Measurements from ENCODE around the gene PPP6R3. TPM values are rescaled to one million over a fixed set of nuclear protein-coding genes. Genes with fewer than 3 reads are reported as not detected.

The PPP6R3 gene
- total RNA-seq, 1 experiment from 2014 or later, result 153 TPM

DNA sequence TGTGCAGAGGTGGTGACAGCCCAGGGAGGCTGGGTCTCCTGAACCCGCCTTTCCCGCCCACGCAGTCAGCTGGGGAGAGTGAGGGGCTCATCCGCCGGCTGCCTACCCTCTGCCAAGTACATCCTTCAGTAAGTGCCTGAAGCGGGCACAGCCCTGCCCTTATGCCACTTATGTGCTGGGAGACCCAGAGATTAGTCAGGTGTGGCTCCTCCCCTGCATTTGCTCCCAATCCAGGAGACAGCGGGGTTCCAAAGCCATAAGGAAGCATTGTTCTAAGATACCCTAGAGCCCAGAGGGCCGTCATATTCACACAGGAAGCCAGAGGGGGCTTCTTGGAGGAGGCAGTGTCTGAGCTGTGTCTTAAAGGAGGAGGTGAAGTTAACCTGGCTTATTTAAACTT is 5.8 kb upstream of the PPP6R3 start:
- H3K4me1 ChIP-seq (ENCODE audit: insufficient read depth, low read length, poor library complexity, severe bottlenecking), result no peaks in the 10 kb centered on the region
- no peaks in the 10 kb centered on the region for H3K27me3 ChIP-seq (replicated peaks; ENCODE audit: insufficient read depth, low read depth, low read length, poor library complexity)
- H3K27ac ChIP-seq (ENCODE audit: low read depth, low read length, poor library complexity, severe bottlenecking), result no peak overlapping the region
- no peak for TF ChIP-seq EZH2 (IDR thresholded peaks at IDR 0.05; ENCODE audit: borderline replicate concordance, low read depth, low read length, poor library complexity, severe bottlenecking)
- TF ChIP-seq, protein P1, sequence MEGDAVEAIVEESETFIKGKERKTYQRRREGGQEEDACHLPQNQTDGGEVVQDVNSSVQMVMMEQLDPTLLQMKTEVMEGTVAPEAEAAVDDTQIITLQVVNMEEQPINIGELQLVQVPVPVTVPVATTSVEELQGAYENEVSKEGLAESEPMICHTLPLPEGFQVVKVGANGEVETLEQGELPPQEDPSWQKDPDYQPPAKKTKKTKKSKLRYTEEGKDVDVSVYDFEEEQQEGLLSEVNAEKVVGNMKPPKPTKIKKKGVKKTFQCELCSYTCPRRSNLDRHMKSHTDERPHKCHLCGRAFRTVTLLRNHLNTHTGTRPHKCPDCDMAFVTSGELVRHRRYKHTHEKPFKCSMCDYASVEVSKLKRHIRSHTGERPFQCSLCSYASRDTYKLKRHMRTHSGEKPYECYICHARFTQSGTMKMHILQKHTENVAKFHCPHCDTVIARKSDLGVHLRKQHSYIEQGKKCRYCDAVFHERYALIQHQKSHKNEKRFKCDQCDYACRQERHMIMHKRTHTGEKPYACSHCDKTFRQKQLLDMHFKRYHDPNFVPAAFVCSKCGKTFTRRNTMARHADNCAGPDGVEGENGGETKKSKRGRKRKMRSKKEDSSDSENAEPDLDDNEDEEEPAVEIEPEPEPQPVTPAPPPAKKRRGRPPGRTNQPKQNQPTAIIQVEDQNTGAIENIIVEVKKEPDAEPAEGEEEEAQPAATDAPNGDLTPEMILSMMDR (conservative IDR thresholded peaks at IDR 0.05; ENCODE audit: low read depth, low read length), result no peak
- CTCF ChIA-PET, result interaction anchor here (0.5 kb wide), 1 partner anchor 155 kb away, joined by 6 read pairs; no protein-coding TSS in a partner anchor
- no peaks in the 10 kb centered on the region for H3K36me3 ChIP-seq (ENCODE audit: insufficient read depth, low read length, poor library complexity, severe bottlenecking)
- BruUV-seq (replicated peaks), result no TSS peak
- intact Hi-C loops (cut with micrococcal nuclease; ENCODE audit: unreplicated experiment), result no loop called here
- no peak for DNase-seq (ENCODE audit: low spot score)
- POLR2A ChIA-PET (ENCODE audit: low non-redundant PET), result no interaction called here
- no peaks in the 10 kb centered on the region for H3K9me3 ChIP-seq (ENCODE audit: low read depth, low read length, poor library complexity, severe bottlenecking)
- no peak overlapping the region for H3K4me3 ChIP-seq (ENCODE audit: low read depth, low read length, poor library complexity, severe bottlenecking)

DNA sequence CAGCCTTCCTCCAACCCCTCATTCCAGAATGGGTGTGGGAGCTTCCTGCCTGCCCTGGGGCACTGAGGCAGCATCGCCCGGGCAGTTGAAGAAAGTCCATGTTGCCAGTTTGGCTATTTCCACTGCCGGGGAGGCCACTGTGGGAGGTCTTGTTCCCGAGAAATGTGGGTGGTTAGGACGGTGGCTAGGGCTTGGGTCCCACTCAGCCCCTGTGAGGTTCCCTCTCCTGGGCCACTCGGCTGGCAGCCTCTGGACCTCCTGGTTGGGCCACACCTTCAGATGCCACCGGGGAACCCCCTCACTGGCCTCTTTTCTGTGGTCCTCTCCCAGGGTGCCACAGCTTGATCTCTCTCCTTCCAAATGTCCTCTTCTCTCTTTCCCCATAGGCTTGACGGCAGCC is 5.1 kb upstream of the PPP6R3 start:
- Histone ChIP-seq H3K9me3 (ENCODE audit: low read depth, low read length, poor library complexity, severe bottlenecking) (no peaks in the 10 kb centered on the region), H3K4me1 (ENCODE audit: insufficient read depth, low read length, poor library complexity, severe bottlenecking) (no peaks in the 10 kb centered on the region), H3K4me3 (ENCODE audit: low read depth, low read length, poor library complexity, severe bottlenecking) (no peak overlapping the region), H3K27me3 (replicated peaks; ENCODE audit: insufficient read depth, low read depth, low read length, poor library complexity) (no peaks in the 10 kb centered on the region), H3K36me3 (ENCODE audit: insufficient read depth, low read length, poor library complexity, severe bottlenecking) (no peaks in the 10 kb centered on the region), H3K27ac (ENCODE audit: low read depth, low read length, poor library complexity, severe bottlenecking) (no peak overlapping the region)
- ChIA-PET CTCF (no interaction called here), POLR2A (ENCODE audit: low non-redundant PET) (no interaction called here)
- DNase-seq (ENCODE audit: low spot score), result no peak
- BruUV-seq (replicated peaks), result no TSS peak
- intact Hi-C loops (cut with micrococcal nuclease; ENCODE audit: unreplicated experiment), result no loop called here
- TF ChIP-seq EZH2 (IDR thresholded peaks at IDR 0.05; ENCODE audit: borderline replicate concordance, low read depth, low read length, poor library complexity, severe bottlenecking), result no peak
- TF ChIP-seq, protein P1 (conservative IDR thresholded peaks at IDR 0.05; ENCODE audit: low read depth, low read length), result no peak

DNA sequence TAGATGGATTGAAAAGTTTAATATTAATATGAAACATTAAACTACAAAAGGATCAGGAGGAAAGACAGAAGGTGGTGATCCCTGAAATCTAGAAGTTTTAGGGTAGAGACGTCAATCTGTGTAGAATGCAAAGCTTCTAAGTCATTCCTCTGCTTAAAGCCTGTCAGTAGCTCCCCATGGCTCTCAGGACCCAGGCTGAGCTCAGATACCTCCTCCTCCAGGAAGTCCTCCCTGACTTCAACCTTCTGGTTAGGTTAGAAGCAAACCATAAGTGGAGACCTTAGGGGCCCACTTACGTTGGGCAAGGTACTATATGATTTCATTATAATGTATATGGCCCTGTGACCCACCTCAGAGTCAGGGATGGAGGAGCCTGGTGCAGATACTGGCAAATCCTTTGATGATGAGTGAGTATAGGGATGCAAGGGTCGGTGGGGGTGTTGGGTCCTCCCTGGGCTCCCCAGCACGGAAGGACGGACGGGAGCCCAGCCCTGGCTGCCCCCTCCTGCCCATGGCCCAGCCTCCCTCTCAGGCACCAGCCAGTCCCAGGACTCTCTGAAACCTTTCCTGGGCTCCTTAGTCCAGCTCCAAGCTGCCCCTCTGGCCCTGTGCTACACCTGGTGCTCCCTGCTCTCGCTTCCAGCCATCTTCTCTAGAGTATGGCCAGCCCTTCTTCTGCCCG is 3.2 kb upstream of the PPP6R3 start:
- Histone ChIP-seq H3K4me3 (ENCODE audit: low read depth, low read length, poor library complexity, severe bottlenecking) (no peak overlapping the region), H3K9me3 (ENCODE audit: low read depth, low read length, poor library complexity, severe bottlenecking) (no peaks in the 10 kb centered on the region), H3K4me1 (ENCODE audit: insufficient read depth, low read length, poor library complexity, severe bottlenecking) (peaks cover 7% of the 10 kb centered on the region), H3K27me3 (replicated peaks; ENCODE audit: insufficient read depth, low read depth, low read length, poor library complexity) (no peaks in the 10 kb centered on the region), H3K36me3 (ENCODE audit: insufficient read depth, low read length, poor library complexity, severe bottlenecking) (no peaks in the 10 kb centered on the region), H3K27ac (ENCODE audit: low read depth, low read length, poor library complexity, severe bottlenecking) (no peak overlapping the region)
- POLR2A ChIA-PET (ENCODE audit: low non-redundant PET), result no interaction called here
- CTCF ChIA-PET, result no interaction called here
- DNase-seq (ENCODE audit: low spot score), result no peak
- no TSS peak for BruUV-seq (replicated peaks)
- intact Hi-C loops (cut with micrococcal nuclease; ENCODE audit: unreplicated experiment), result no loop called here
- TF ChIP-seq EZH2 (IDR thresholded peaks at IDR 0.05; ENCODE audit: borderline replicate concordance, low read depth, low read length, poor library complexity, severe bottlenecking), result no peak
- TF ChIP-seq, protein P1 (conservative IDR thresholded peaks at IDR 0.05; ENCODE audit: low read depth, low read length), result no peak
